ENCODE results near the gene ANGPTL4.

GRCh38 chr19:8336660-8337059 is 27.3 kb upstream of the ANGPTL4 start:
- TF ChIP-seq CTCF (conservative IDR thresholded peaks at IDR 0.05 in 1 of 2, IDR thresholded peaks at IDR 0.05 in 1 of 2; ENCODE audit: low read depth in 1 of 2, low read length in 2 of 2) (no peak), EZH2 (IDR thresholded peaks at IDR 0.05; ENCODE audit: low read length, missing control alignments) (no peak)
